HG03097 (cell line): ENCODE data around the gene RECQL5.
A peak's percentile ranks its signal among the peaks of the same experiment; 100 is the strongest.
"Not testable (repeated sequence)": the region's sequence is repeated elsewhere in the genome, so short reads cannot be mapped to it uniquely, and the experiment has no call there.

Source experiments
- ATAC-seq: cut with Tn5 transposase; IDR thresholded peaks from one replicate; pipeline ENCODE4 v1.9.1; 2021; ENCODE audit not compliant: unreplicated experiment, low FRiP score

RECQL5 gene

DNA sequence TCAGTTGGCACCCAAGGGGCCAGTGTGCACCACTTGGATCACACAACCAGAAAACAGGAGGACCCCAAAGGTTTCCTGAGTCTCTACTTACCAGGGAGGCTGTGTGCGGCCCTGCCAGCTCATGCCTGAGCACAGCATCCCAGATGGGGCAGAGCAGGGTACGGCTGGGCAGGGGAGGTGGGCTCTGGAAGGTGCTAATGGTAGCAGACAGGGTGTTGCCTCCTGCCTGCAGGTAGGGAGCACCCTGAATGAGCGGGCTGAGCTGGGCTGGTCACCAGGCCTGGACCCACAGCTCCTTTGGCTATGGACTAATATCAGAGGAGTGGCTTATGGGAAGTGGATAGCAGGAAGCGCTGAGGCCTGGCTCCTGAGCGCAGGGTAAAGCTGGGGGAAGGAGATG lies 14.6 kb downstream of the RECQL5 start:
- ATAC-seq: no peak

- ATAC-seq: no peak
Observed at GRCh38 chr17:75650874-75651273, 16.1 kb downstream of the RECQL5 start.

GRCh38 chr17:75649687-75650086 lies 17.3 kb downstream of the RECQL5 start:
- ATAC-seq: no peak

DNA sequence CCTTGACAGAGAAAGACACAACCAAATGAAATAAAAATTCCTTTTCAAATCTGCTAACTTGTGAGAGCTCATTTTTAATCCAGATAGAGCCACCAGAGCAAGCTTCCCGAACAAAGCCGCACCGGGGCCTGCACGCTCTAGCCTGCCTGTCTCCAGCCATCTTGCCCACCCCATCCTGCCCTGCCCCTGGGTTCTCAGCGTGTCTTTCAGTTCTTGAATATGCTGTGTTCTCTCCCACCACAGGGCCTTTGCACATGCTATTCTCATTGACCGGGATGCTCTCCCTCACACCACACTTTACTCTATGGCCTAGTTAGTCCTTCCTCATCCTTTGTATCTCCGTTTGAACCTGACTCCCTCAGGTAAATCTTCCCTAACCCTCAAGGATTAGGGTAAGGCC lies 19.0 kb downstream of the RECQL5 start:
- no peak for ATAC-seq

DNA sequence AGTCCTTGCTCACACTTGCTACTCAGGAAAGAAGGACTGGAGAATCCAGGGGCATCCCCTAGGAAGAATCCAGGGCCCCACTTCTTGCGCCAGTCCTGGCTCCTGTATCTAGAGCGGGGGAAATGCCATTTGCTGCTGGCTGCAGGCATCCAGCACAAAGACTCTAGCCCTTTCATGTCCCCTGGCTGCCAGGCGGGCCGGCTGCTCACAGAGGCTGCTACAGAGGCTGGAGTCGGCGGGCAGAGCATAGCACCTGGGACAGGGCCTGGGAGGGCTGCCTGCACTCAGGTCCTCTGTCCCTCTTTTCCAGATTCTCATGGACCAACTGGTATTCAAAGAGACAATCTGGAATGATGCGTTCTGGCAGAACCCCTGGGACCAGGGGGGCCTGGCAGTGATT lies 19.9 kb downstream of the RECQL5 start:
- ATAC-seq: no peak

DNA sequence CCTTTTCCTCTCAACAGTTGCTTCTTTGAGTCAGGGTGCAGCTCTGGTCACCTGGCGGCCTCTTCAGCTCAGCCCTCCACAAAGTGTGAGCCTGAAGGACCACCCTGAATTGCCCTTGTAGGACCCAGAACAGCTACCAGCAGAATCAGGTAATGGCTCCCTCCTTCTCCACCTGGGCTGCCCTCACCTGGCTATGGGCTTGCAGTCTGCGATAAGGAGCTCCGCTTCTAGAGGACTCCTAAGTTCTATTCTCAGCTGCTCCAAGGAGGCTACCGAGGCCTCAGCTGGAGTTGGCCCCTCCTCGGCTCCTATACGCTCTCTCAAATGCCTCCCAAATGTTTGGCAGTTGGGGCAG lies 20.3 kb downstream of the RECQL5 start:
- no peak for ATAC-seq

- ATAC-seq: peak; percentile 73
Observed at GRCh38 chr17:75645889-75646637, 20.9 kb downstream of the RECQL5 start.

GRCh38 chr17:75645501-75645888 lies 21.5 kb downstream of the RECQL5 start:
- ATAC-seq: no peak

GRCh38 chr17:75643643-75644017 lies 23.3 kb downstream of the RECQL5 start:
- ATAC-seq: no peak

- no peak for ATAC-seq
Observed at GRCh38 chr17:75642784-75643642, 23.9 kb downstream of the RECQL5 start.

DNA sequence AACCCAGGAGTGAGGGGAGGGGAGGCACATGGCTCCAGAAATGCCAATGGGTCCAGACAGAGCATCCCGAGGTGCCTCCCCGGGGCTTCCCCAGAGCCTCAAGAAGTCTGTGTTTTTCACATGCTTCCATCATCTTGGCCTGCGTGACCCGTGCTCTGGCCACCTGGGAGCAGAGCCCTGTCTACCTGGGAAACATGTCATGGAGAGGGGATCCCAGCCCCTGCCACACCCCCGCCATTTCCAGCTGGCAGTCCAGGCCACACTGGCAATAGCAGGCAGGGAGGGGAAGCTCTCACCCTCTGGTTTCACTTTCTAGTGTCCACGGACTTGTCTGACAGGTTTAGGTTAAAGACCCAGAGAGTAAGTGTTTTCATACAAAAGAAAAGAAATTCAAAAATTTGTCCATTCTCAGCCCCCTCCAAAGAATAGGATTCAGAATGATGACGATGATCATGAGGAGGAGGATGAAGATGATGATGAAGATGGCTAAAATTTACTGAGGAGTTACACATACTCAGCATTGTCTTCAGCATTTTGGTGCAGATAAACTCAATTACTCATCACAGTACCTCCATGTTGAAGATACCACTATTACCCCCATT lies 24.7 kb downstream of the RECQL5 start:
- no peak for ATAC-seq

GRCh38 chr17:75641343-75641742 lies 25.6 kb downstream of the RECQL5 start:
- ATAC-seq: no peak

DNA sequence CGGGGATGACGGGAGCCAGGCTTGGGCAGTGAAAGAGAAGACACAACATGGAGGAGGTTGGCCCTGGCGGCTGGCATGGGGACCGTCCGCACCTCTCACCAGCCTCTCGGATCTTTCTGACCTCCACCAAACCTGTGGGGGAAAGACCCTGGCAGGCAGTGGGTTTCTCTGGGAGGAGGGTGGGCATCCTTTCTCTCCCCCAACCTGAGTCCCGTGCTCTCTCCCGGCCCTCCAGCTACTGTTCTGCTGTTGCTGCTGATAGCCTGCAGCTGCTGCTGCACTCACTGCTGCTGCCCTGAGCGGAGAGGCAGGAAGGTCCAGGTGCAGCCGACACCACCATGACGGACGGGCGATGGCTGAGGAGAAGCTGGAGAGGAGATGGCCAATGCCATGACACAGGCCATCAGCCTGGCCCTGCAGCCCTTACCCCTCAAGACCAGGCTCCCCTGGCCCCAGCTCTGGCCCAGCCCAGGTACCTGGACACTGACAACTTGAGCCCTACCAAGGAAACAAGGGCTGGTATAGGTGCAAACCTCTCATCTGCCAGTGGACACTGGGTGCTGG lies 26.3 kb downstream of the RECQL5 start:
- no peak for ATAC-seq

DNA sequence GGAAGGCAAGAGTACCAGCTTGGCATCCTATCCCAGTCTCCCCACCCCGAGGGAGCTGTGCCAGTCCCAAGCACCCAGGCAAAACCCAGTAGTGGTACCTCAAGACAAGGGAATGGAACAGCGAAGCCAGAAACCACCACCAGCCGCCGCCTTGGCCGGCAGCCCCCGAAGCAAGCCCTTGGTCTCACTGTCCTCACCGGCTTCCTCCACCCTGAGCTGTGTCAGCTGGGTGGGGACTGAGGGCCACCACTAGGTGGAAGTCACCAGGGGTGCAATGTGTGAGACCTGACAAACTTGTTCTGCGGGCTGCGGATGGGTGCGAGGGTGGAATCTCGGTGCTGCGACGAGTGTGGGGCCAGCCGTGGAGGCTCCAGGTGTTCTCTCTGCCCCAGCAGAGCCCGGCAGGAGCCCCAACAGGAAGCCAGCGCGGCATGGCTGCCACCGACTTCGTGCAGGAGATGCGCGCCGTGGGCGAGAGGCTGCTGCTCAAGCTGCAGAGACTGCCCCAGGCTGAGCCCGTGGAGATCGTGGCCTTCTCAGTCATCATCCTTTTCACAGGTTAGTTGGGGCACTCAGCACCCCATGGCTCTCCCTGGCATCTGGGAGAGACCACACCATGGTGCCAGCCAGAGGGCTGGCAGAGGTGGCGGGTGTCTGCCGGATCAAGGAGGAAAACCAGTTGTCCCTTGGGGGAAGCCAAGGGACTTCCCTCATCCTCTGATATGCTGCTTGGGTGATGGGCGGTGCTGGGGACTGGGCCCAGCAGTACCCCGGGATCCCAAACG lies 27.0 kb downstream of the RECQL5 start:
- no peak for ATAC-seq

DNA sequence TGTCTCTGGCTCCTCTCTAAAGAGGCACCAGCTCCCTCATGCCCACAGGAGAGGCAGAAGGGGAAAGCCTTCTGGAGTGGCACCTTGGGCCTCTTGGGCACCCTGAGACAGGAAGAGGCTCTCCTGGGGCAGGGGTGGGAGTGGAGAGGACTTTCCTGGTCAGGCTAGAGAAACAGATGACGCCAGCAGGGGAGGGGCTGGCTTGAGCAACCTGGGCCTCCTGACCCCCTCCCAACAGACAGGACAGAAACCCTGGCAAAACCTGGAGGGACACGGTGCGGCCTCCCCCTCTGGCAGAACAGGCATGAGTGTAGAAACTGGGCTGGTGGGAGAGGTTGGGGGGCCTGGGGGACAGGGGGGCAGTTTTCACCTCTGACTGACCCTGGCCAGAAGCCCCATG lies 27.6 kb downstream of the RECQL5 start:
- no peak for ATAC-seq

DNA sequence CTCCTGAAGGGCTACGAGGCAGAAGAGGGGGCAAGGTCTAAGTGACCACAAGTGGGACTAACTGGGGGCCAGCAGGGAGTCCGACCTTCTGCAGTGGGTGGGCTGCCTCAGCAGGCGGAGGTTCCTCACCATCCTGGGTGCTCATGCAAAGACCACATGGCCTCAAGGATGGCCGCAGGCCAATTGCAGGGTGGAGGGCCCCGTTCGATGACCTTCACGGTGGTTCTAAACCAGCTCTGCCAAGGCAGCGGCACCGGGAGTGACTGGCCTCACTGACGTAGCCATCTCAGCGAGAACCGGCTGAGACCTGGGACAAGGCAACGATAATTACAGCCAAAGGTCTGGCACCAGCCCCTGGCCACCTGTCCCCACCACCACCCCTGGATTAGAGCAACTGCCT lies 28.1 kb downstream of the RECQL5 start:
- ATAC-seq: no peak

- not testable (repeated sequence) for ATAC-seq
Observed at GRCh38 chr17:75638039-75638438, 28.9 kb downstream of the RECQL5 start.

GRCh38 chr17:75637551-75637950 lies 29.4 kb downstream of the RECQL5 start:
- no peak for ATAC-seq

DNA sequence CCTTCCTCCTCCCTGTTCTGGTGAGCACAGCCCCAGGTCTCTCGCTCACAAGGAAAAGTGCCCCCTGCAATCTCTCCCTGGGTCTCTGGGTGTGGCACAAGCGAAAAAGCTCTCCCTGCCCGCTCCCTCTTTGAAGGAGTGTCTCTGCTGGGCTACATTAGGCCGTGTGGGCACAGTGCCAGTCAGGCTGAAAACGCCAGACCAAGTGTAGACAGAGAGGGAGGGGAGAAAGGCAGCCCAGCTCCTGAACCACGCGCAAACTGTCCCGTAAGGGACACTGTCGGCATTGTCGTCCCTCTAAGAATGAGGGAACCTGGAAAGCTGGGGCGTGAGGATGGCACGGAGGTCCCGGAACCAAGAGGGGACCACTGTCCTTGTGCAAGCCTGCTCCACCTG lies 29.8 kb downstream of the RECQL5 start:
- no peak for ATAC-seq

- ATAC-seq: no peak
Observed at GRCh38 chr17:75636381-75637142, 30.4 kb downstream of the RECQL5 start.
